Suprapubic skin (tissue), 3 donors: ENCODE data around the gene TGM3.

Experiments used
- POLR2AphosphoS5 ChIP-seq, 3 donors: sonication (generic); formaldehyde crosslinking; IDR thresholded peaks; one replicate each; pipeline ENCODE4 v1.6.1; 2017; ENCODE audit warnings: antibody characterized with exemption in 3 of 3
- TF ChIP-seq, protein P1 (sequence below), 2 donors: fragments of 200-600 bp in 1 of 2; fragments of 450-650 bp in 1 of 2; sonication (generic) in 1 of 2; IDR thresholded peaks; one replicate each; pipeline ENCODE4 v1.5.1; 2016 to 2019; ENCODE audit warnings: antibody characterized with exemption in 2 of 2, mild to moderate bottlenecking in 1 of 2, moderate library complexity in 1 of 2

DNA sequence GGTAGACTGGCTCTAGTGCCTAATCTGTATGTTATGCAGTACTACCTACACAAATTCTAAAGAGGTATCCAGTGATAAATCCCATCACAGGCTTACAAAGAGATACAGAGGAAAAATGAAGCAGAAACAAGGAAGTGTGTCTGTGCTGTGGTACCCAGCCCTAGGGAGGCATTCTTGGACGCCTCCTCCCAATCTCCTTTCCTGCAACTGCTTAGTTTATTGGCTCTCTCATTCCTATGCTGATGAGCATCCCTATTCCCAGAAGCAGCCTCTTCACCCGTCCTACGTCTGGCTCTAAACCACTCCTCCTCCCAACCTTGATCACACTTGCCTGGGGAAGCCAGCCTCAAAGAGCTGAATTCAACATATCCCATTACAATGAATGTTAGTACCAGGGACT, 50.4 kb downstream of the TGM3 start:
- TF ChIP-seq, protein P1, sequence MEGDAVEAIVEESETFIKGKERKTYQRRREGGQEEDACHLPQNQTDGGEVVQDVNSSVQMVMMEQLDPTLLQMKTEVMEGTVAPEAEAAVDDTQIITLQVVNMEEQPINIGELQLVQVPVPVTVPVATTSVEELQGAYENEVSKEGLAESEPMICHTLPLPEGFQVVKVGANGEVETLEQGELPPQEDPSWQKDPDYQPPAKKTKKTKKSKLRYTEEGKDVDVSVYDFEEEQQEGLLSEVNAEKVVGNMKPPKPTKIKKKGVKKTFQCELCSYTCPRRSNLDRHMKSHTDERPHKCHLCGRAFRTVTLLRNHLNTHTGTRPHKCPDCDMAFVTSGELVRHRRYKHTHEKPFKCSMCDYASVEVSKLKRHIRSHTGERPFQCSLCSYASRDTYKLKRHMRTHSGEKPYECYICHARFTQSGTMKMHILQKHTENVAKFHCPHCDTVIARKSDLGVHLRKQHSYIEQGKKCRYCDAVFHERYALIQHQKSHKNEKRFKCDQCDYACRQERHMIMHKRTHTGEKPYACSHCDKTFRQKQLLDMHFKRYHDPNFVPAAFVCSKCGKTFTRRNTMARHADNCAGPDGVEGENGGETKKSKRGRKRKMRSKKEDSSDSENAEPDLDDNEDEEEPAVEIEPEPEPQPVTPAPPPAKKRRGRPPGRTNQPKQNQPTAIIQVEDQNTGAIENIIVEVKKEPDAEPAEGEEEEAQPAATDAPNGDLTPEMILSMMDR (IDR thresholded peaks at IDR 0.05), result no peak
- TF ChIP-seq POLR2AphosphoS5 (IDR thresholded peaks at IDR 0.05), result no peak
